ENCODE data around the gene KIF1C.

The KIF1C gene

GRCh38 chr17:5033352-5034015 is 35.7 kb downstream of the KIF1C start:
- DNase-seq (ENCODE audit: insufficient read length, low spot score) (no peak), FAIRE-seq (no peak)
- TF ChIP-seq POLR2A (IDR thresholded peaks at IDR 0.05; ENCODE audit: low read depth, low read length), result no peak

GRCh38 chr17:5034063-5034462 is 36.3 kb downstream of the KIF1C start:
- no peak for TF ChIP-seq POLR2A (IDR thresholded peaks at IDR 0.05; ENCODE audit: low read depth, low read length)
- FAIRE-seq, result no peak
- DNase-seq (ENCODE audit: insufficient read length, low spot score), result no peak

GRCh38 chr17:5034651-5035050 is 36.9 kb downstream of the KIF1C start:
- DNase-seq (ENCODE audit: insufficient read length, low spot score) (no peak), FAIRE-seq (no peak)
- TF ChIP-seq POLR2A (IDR thresholded peaks at IDR 0.05; ENCODE audit: low read depth, low read length), result no peak

- FAIRE-seq, result no peak
- DNase-seq (ENCODE audit: insufficient read length, low spot score), result no peak
- no peak for TF ChIP-seq POLR2A (IDR thresholded peaks at IDR 0.05; ENCODE audit: low read depth, low read length)
Observed at GRCh38 chr17:5035315-5035714, 37.6 kb downstream of the KIF1C start, which contains the start of gene SLC52A1. Gene SLC52A1, minus strand, starts transcription at chr17:5035426. Its CDS starts 820 bp downstream, at chr17:5034606.

- no peak for FAIRE-seq
- DNase-seq (ENCODE audit: insufficient read length, low spot score), result no peak
- no peak for TF ChIP-seq POLR2A (IDR thresholded peaks at IDR 0.05; ENCODE audit: low read depth, low read length)
Observed at GRCh38 chr17:5042157-5043022, 44.6 kb downstream of the KIF1C start.

- DNase-seq (ENCODE audit: insufficient read length, low spot score), result no peak
- no peak for FAIRE-seq
- no peak for TF ChIP-seq POLR2A (IDR thresholded peaks at IDR 0.05; ENCODE audit: low read depth, low read length)
Observed at GRCh38 chr17:5043524-5043923, 45.8 kb downstream of the KIF1C start.

GRCh38 chr17:5044630-5045029 is 46.9 kb downstream of the KIF1C start:
- FAIRE-seq (no peak), DNase-seq (ENCODE audit: insufficient read length, low spot score) (no peak)
- TF ChIP-seq POLR2A (IDR thresholded peaks at IDR 0.05; ENCODE audit: low read depth, low read length), result no peak

- FAIRE-seq (no peak), DNase-seq (ENCODE audit: insufficient read length, low spot score) (no peak)
- no peak for TF ChIP-seq POLR2A (IDR thresholded peaks at IDR 0.05; ENCODE audit: low read depth, low read length)
Observed at GRCh38 chr17:5045496-5045895, 47.7 kb downstream of the KIF1C start.

GRCh38 chr17:5047446-5047845 is 49.7 kb downstream of the KIF1C start:
- no peak for FAIRE-seq
- no peak for TF ChIP-seq POLR2A (IDR thresholded peaks at IDR 0.05; ENCODE audit: low read depth, low read length)
- DNase-seq (ENCODE audit: insufficient read length, low spot score), result no peak

GRCh38 chr17:5049314-5049841 is 51.6 kb downstream of the KIF1C start:
- no peak for TF ChIP-seq POLR2A (IDR thresholded peaks at IDR 0.05; ENCODE audit: low read depth, low read length)
- no peak for DNase-seq (ENCODE audit: insufficient read length, low spot score)
- FAIRE-seq, result no peak

- DNase-seq (ENCODE audit: insufficient read length, low spot score), result no peak
- no peak for TF ChIP-seq POLR2A (IDR thresholded peaks at IDR 0.05; ENCODE audit: low read depth, low read length)
- no peak for FAIRE-seq
Observed at GRCh38 chr17:5050278-5050677, 52.5 kb downstream of the KIF1C start.

GRCh38 chr17:5055543-5055942 is 57.8 kb downstream of the KIF1C start:
- FAIRE-seq (no peak), DNase-seq (ENCODE audit: insufficient read length, low spot score) (no peak)
- no peak for TF ChIP-seq POLR2A (IDR thresholded peaks at IDR 0.05; ENCODE audit: low read depth, low read length)

- FAIRE-seq (no peak), DNase-seq (ENCODE audit: insufficient read length, low spot score) (no peak)
- TF ChIP-seq POLR2A (IDR thresholded peaks at IDR 0.05; ENCODE audit: low read depth, low read length), result no peak
Observed at GRCh38 chr17:5065227-5065744, 67.5 kb downstream of the KIF1C start.

GRCh38 chr17:5068236-5068635 is 70.5 kb downstream of the KIF1C start:
- FAIRE-seq (no peak), DNase-seq (ENCODE audit: insufficient read length, low spot score) (no peak)
- TF ChIP-seq POLR2A (IDR thresholded peaks at IDR 0.05; ENCODE audit: low read depth, low read length), result no peak
